ENCODE results near the gene PLEKHA4.
"Not testable (repeated sequence)": the region's sequence is repeated elsewhere in the genome, so short reads cannot be mapped to it uniquely, and the experiment has no call there.

Gene PLEKHA4

GRCh38 chr19:48889496-48889895, 21.1 kb upstream of the PLEKHA4 start:
- DNase-seq (ENCODE audit: low spot score): not testable (repeated sequence)

- no peak for DNase-seq (ENCODE audit: low spot score)
Observed at GRCh38 chr19:48887861-48888612, 19.6 kb upstream of the PLEKHA4 start.

- no peak for DNase-seq (ENCODE audit: low spot score)
Observed at GRCh38 chr19:48883726-48884125, 15.3 kb upstream of the PLEKHA4 start.

GRCh38 chr19:48881741-48882657, 13.6 kb upstream of the PLEKHA4 start:
- no peak for DNase-seq (ENCODE audit: low spot score)

- DNase-seq (ENCODE audit: low spot score): not testable (repeated sequence)
Observed at GRCh38 chr19:48879696-48880095, 11.3 kb upstream of the PLEKHA4 start.

GRCh38 chr19:48879025-48879637, 10.7 kb upstream of the PLEKHA4 start:
- DNase-seq (ENCODE audit: low spot score): no peak

GRCh38 chr19:48878196-48879024, 10.0 kb upstream of the PLEKHA4 start:
- DNase-seq (ENCODE audit: low spot score): no peak

- DNase-seq (ENCODE audit: low spot score): no peak
Observed at GRCh38 chr19:48877855-48878195, 9.4 kb upstream of the PLEKHA4 start.

GRCh38 chr19:48876043-48876981, 7.9 kb upstream of the PLEKHA4 start:
- not testable (repeated sequence) for DNase-seq (ENCODE audit: low spot score)

GRCh38 chr19:48874303-48875135, 6.1 kb upstream of the PLEKHA4 start:
- no peak for DNase-seq (ENCODE audit: low spot score)

GRCh38 chr19:48873476-48874302, 5.3 kb upstream of the PLEKHA4 start:
- no peak for DNase-seq (ENCODE audit: low spot score)

- DNase-seq (ENCODE audit: low spot score): peak; percentile 87
Observed at GRCh38 chr19:48872884-48873475, 4.6 kb upstream of the PLEKHA4 start.

GRCh38 chr19:48872182-48872883, 3.9 kb upstream of the PLEKHA4 start, which contains the start of gene PPP1R15A:
Gene PPP1R15A, plus strand, starts transcription at chr19:48872421. Its CDS starts 813 bp downstream, at chr19:48873234.
- DNase-seq (ENCODE audit: low spot score): peak; percentile 93

GRCh38 chr19:48871471-48872181, 3.2 kb upstream of the PLEKHA4 start:
- not testable (repeated sequence) for DNase-seq (ENCODE audit: low spot score)

- no peak for DNase-seq (ENCODE audit: low spot score)
Observed at GRCh38 chr19:48870048-48870447, 1.6 kb upstream of the PLEKHA4 start.

- DNase-seq (ENCODE audit: low spot score): no peak
Observed at GRCh38 chr19:48867746-48868113, 687 bp downstream of the PLEKHA4 start.

GRCh38 chr19:48867123-48867745, 1.2 kb downstream of the PLEKHA4 start:
- DNase-seq (ENCODE audit: low spot score): no peak
